Esophagus squamous epithelium (tissue), 4 donors: ENCODE results near the gene SOWAHA.

Experiments
- POLR2A ChIP-seq, 4 donors: fragments of 450-650 bp; IDR thresholded peaks; one replicate each; pipeline ENCODE4 v1.6.1; 2017; ENCODE audit warnings: antibody characterized with exemption in 4 of 4, mild to moderate bottlenecking in 4 of 4, moderate library complexity in 3 of 4
- TF ChIP-seq, protein P1 (sequence below), 6 experiments: fragments of 450-650 bp in 4 of 6; fragments of 200-600 bp in 2 of 6; sonication (generic) in 2 of 6; IDR thresholded peaks; one replicate each; pipeline ENCODE4 v1.5.1; 2016 to 2019; ENCODE audit warnings: antibody characterized with exemption in 6 of 6, mild to moderate bottlenecking in 4 of 6, moderate library complexity in 4 of 6

DNA sequence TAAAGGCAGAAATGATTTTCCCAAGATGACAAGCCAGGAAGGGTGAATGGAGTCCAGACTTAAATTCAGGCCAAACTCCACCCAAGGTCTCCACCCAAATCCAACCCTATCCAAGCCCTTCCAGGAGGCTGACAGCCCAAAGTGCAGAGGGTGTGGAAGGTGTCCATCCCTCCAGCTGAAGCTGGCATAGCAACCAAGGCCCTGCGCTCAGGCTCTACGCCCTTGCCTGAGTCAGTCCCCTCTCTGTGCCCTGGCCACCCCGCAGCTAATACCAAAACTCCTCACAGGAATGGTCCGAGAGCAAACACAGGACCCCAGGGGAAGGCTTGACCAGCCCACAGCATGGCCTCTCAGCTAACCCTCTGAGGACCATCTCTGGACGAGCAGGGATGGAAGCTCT lies 38.2 kb upstream of the SOWAHA start:
- TF ChIP-seq, protein P1, sequence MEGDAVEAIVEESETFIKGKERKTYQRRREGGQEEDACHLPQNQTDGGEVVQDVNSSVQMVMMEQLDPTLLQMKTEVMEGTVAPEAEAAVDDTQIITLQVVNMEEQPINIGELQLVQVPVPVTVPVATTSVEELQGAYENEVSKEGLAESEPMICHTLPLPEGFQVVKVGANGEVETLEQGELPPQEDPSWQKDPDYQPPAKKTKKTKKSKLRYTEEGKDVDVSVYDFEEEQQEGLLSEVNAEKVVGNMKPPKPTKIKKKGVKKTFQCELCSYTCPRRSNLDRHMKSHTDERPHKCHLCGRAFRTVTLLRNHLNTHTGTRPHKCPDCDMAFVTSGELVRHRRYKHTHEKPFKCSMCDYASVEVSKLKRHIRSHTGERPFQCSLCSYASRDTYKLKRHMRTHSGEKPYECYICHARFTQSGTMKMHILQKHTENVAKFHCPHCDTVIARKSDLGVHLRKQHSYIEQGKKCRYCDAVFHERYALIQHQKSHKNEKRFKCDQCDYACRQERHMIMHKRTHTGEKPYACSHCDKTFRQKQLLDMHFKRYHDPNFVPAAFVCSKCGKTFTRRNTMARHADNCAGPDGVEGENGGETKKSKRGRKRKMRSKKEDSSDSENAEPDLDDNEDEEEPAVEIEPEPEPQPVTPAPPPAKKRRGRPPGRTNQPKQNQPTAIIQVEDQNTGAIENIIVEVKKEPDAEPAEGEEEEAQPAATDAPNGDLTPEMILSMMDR (IDR thresholded peaks at IDR 0.05), result no peak
- no peak for TF ChIP-seq POLR2A (IDR thresholded peaks at IDR 0.05)
